Measurements from ENCODE around the gene UBAP2L.
"Not testable (repeated sequence)": the region's sequence is repeated elsewhere in the genome, so short reads cannot be mapped to it uniquely, and the experiment has no call there.

Gene UBAP2L

GRCh38 chr1:154205778-154206177, 15.0 kb upstream of the UBAP2L start:
- DNase-seq (ENCODE audit: low spot score), result not testable (repeated sequence)

GRCh38 chr1:154206196-154206595, 14.6 kb upstream of the UBAP2L start, which contains the start of gene CFAP141:
CFAP141 (minus strand) TSS chr1:154206333; CDS start chr1:154206307, 26 bp downstream.
- peak; percentile 66 for DNase-seq (ENCODE audit: low spot score)

DNA sequence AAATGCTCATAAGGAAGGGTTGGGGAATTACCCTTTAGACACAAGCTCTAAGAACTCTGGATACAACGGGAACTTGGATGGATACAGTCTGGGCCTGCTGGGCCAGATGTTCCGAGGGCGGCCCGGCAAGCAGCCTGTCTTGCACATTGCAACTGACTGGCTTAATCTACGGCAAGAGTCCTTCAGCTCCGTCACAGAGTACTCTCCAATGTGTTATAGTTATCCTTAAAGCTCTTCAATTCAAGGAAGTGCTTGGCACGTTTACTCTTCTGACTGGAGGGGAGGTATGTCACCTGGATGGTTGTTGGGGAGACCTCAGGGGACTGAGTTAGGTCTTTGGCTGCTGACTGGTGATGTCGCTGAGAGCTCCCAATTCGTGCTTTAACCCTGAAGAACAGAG, 13.5 kb upstream of the UBAP2L start:
- no peak for DNase-seq (ENCODE audit: low spot score)

- no peak for DNase-seq (ENCODE audit: low spot score)
Measured at GRCh38 chr1:154208677-154209388, 11.9 kb upstream of the UBAP2L start.

DNA sequence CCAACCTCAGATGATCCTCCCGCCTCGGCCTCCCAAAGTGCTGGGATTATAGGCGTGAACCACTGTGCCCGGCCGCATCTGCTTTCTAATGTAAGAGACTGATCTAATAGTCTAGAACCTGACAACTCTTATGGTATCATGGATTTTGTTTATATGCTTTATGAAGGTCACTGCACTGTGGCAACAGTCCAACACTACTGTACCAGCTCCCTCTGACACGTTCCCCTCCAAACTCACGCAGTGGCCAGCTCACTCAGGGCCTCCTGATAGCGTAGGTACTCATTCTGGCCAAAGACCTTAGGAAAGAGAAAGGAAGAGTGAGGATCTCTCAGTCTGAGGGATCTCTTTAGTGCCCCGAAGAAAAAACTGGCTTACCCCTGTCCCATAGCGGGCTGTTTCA, 8.7 kb upstream of the UBAP2L start:
- no peak for DNase-seq (ENCODE audit: low spot score)

- DNase-seq (ENCODE audit: low spot score), result no peak
Measured at GRCh38 chr1:154213274-154213673, 7.5 kb upstream of the UBAP2L start.

DNA sequence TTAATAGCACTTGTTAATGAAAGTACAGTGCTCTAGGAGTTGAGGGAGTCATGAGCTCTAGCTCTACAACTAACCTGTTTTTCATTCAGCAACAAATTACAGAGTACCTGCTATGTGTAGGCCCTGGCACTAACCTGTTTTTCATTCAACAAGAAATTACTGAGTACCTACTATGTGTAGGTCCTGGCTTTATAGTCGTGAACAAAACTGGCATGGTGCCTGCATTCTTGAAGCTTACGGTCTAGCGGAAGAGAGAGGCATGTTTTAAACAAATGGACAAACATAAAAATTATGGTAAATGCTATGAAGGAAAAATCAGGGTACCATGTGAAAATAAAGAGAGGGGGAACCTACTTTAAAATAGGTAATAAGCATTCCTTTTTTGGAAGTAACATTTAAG, 2.2 kb upstream of the UBAP2L start:
- no peak for DNase-seq (ENCODE audit: low spot score)

- DNase-seq (ENCODE audit: low spot score), result no peak
Measured at GRCh38 chr1:154219541-154219940, 1.2 kb upstream of the UBAP2L start.

DNA sequence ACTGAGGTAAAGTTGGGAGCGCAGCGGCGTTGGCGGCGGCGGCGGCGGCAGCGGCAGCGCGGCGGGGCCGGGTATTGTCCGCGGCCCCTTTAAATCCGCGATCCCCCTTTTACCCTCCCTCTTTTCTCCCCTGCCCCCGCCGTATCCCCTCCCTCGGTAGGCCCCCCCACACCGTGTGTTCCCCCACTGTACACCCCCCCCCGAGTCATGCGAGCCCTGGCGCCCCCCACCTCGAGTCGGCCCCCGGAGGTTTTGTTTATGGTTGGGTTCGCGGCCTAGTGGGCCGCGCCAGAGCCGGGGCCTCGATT, 169 bp downstream of the UBAP2L start:
- DNase-seq (ENCODE audit: low spot score), result no peak

- DNase-seq (ENCODE audit: low spot score), result no peak
Measured at GRCh38 chr1:154221278-154222001, 685 bp downstream of the UBAP2L start.

DNA sequence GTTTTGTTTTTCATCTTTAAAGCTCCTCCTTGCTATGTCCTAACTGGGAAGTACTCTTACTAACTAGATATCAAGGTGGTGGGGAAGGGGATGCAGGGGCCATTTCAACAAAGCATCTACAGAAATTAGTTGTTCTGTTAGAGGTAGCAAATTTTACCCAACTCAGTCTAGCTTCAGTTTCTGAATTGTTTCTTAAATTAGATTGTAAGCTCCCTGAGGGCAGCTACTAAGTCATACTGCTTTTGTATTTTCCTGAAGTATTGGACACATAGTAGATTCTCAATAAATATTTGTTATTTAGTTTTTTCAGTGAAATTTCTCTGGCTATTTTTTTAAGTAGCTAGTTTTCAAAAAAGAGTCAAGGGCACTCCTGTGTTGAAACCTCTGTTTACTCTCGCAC, 1.8 kb downstream of the UBAP2L start:
- no peak for DNase-seq (ENCODE audit: low spot score)

- DNase-seq (ENCODE audit: low spot score), result no peak
Measured at GRCh38 chr1:154222918-154223317, 2.2 kb downstream of the UBAP2L start.

GRCh38 chr1:154223621-154224020, 2.9 kb downstream of the UBAP2L start:
- DNase-seq (ENCODE audit: low spot score), result no peak

DNA sequence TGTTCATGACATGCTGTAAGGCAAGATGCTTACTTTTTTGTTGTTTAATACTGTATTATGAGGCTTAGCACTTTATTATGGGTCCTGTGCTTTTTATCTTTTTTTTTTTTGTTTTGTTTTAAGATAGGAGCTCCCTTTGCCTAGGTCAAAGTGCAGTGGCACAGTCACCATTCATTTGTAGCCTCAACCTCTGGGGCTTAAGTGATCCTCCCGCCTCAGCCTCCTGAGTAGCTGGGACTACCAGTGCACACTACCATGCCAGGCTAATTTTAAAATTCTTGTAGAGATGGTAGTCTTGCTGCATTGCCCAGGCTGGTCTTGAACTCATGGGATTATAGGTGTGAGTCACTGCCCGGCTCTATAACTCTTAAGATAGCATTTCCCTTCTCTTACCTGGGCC, 4.6 kb downstream of the UBAP2L start:
- no peak for DNase-seq (ENCODE audit: low spot score)

DNA sequence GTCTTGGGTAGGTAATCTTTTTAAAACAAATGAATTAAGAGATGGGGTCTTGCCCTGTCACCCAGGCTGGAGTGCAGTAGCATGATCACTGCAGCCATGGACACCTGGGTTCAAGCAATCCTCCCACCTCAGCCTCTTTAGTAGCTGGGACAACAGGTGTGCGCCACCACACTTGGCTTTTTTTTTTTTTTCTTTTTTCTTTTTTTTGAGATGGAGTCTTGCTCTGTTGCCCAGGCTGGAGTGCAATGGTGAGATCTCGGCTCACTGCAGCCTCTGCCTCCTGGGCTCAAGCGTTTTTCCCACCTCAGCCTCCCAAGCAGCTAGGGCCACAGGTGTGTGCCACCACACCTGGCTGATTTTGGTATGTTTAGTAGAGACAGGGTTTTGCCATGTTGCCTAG, 10.4 kb downstream of the UBAP2L start:
- not testable (repeated sequence) for DNase-seq (ENCODE audit: low spot score)

DNA sequence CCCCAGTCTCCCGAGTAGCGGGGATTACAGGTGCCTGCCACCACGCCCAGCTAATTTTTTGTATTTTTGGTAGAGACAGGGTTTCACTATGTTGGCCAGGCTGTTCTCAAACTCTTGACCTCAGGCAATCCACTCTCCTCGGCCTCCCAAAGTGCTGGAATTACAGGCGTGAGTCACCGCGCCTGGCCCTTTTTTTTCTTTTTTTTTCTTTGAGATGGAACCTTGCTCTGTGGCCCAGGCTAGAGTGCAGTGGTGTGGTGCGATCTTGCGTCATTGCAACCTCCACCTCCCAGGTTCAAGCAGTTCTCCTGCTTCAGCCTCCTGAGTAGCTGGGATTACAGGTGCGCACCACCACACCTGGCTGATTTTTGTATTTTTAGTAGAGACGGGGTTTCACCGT, 12.4 kb downstream of the UBAP2L start:
- not testable (repeated sequence) for DNase-seq (ENCODE audit: low spot score)

DNA sequence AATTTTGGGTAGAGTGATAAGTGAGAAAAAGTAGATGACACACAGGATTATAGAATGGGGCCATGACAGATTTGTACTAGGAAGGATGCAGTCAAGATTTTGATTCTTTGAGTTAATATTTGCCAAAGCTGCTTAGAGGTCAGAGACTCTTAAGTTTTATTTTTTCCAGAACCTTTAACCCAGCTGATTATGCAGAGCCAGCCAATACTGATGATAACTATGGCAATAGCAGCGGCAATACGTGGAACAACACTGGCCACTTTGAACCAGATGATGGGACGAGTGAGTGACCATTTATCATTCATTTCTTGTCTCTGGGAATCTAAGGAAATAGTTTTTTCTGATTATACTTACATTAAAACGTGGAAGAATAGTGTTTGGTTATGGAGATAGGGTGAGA, 16.1 kb downstream of the UBAP2L start:
- DNase-seq (ENCODE audit: low spot score), result no peak

- DNase-seq (ENCODE audit: low spot score), result no peak
Measured at GRCh38 chr1:154237435-154237834, 16.7 kb downstream of the UBAP2L start.

DNA sequence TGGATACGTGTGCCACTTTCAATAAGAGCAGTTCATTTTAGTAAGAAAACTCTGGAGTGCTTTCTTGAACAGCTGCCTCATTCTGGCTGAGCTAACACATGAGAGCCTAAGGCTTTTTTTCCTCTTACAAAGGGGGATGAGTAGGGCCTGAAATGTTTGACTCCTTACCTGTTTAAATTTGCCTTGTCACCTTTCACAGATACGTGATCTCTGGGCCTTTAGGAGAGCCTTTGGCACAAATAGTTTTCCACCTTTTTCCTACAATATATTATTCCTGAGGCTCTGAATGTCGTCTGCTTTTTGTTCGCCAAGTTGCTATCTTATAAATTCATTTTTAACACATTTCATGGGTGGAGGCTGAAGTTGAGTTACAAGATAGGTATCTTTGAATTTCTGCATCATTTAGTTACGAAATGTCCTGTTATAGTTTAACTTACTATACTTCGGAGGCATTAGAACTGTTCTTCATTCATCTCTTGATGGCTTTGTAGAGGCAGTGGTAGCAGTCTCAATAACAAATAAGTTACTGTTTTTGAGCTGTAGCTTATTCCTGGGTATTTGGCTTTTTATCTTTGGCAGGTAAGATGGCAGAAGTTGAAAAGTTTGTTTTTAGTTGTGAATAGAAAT, 17.2 kb downstream of the UBAP2L start:
- no peak for DNase-seq (ENCODE audit: low spot score)

DNA sequence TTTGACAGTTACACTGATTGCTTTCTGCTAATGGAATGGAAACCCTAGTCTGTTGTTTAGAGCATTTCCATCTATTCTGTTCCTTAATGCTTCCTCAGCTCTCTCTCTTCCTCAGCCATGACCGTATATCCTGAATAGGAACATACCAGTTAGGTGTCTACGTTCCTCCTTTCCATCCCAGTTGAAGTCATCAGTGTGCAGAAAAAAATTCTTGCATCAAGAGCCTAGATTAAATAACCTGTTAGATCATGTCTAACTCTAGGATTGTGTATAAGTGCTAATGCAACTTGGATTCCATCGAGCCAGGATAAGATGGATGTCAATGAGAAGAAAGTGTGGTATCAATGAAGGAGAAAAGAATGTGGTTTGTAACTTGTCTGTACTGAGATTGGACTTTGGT, 18.7 kb downstream of the UBAP2L start:
- no peak for DNase-seq (ENCODE audit: low spot score)

DNA sequence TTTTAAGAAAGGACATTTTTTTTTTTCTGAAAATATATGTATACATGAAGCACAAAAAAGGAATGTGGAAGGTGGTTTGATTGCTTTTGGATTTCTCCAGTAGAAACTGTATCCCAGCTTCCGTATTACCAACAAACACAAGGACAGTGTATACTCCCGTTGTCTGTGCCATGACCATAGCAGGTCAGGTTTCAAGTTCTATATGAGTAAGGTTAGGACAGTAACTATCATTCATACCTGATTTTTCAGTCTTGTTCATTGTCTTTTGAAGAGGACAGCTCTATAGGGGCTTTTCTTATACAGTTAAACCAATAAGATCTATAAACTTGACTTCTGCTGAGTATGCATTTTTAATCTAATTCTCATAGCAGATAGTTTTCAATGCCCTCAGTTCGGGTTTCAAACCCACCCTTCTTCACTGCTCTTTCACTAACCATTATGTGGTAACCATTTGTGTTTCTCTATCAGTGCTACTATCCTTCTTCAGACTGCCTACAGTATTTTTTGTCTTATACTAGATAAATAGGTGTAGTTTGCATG, 19.6 kb downstream of the UBAP2L start:
- no peak for DNase-seq (ENCODE audit: low spot score)

GRCh38 chr1:154241703-154242351, 21.1 kb downstream of the UBAP2L start:
- DNase-seq (ENCODE audit: low spot score), result no peak

DNA sequence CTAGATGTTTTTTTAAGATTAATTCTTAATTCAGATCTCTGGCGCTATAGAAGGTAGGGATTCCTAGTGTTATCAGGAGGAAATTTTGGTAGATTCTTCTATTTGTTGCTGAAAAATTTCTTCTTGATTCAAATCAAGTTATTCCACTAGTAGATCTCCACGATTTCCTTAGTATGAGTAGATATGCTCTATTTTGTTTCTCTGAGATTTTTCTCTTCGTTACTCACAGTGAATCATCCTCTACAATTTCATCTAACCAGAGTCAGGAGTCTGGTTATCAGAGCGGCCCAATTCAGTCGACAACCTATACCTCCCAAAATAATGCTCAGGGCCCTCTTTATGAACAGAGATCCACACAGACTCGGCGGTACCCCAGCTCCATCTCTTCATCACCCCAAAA, 32.9 kb downstream of the UBAP2L start:
- DNase-seq (ENCODE audit: low spot score), result no peak

Data from COLO829 (cell line).